IMR-90 (cell line): ENCODE measurements around the gene FOXP4.

Experiments used
- CEBPB ChIP-seq: IDR thresholded peaks from 2 replicates; pipeline ENCODE4 v1.6.1; 2012; ENCODE audit warnings: low read depth, low read length, improper control_type of control experiment
- POLR2A ChIP-seq: IDR thresholded peaks from 2 replicates; pipeline ENCODE4 v1.6.1; 2012; ENCODE audit warnings: mild to moderate bottlenecking, low read depth, low read length
- RCOR1 ChIP-seq: IDR thresholded peaks from 2 replicates; pipeline ENCODE4 v1.6.1; 2012; ENCODE audit warnings: mild to moderate bottlenecking, low read length, improper control_type of control experiment; ENCODE audit not compliant: insufficient replicate concordance
- TF ChIP-seq, protein P1 (sequence below): conservative IDR thresholded peaks from 2 replicates; pipeline ENCODE4 v1.5.1; 2012; ENCODE audit warnings: mild to moderate bottlenecking, low read depth, low read length, improper control_type of control experiment
- TF ChIP-seq, protein P2 (sequence below): fragments of 150-350 bp; IDR thresholded peaks from 2 replicates; pipeline ENCODE4 v1.6.1; 2016; ENCODE audit warnings: low read depth, mild to moderate bottlenecking, low read length, moderate library complexity, borderline replicate concordance
- TF ChIP-seq, protein P3 (sequence below): fragments of 150-350 bp; IDR thresholded peaks from 2 replicates; pipeline ENCODE4 v1.6.1; 2017; ENCODE audit warnings: mild to moderate bottlenecking, antibody characterized with exemption, low read length, low read depth

DNA sequence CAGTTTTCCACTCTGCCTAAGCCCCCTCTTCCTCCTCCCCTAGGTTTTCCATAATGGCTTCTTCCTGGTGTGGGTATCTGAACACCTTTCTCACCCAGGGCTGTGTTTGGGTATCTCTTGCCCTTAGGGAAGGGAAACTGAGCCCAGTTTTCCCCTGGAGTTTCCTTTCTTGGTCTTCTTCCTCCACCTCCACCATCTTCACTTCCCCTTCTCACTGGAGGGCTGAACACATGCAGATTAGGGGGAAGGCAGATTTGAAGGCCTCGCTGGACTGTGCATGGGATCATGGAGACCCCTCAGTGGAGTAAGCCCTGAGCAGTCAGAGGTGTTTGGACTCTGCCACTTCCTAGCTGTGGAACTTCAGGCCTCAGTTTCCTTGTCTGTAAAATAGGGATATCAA is 27.8 kb downstream of the FOXP4 start:
- TF ChIP-seq RCOR1 (no peak), CEBPB (no peak), POLR2A (no peak)
- TF ChIP-seq, protein P1, sequence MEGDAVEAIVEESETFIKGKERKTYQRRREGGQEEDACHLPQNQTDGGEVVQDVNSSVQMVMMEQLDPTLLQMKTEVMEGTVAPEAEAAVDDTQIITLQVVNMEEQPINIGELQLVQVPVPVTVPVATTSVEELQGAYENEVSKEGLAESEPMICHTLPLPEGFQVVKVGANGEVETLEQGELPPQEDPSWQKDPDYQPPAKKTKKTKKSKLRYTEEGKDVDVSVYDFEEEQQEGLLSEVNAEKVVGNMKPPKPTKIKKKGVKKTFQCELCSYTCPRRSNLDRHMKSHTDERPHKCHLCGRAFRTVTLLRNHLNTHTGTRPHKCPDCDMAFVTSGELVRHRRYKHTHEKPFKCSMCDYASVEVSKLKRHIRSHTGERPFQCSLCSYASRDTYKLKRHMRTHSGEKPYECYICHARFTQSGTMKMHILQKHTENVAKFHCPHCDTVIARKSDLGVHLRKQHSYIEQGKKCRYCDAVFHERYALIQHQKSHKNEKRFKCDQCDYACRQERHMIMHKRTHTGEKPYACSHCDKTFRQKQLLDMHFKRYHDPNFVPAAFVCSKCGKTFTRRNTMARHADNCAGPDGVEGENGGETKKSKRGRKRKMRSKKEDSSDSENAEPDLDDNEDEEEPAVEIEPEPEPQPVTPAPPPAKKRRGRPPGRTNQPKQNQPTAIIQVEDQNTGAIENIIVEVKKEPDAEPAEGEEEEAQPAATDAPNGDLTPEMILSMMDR, result no peak
- TF ChIP-seq, protein P2, sequence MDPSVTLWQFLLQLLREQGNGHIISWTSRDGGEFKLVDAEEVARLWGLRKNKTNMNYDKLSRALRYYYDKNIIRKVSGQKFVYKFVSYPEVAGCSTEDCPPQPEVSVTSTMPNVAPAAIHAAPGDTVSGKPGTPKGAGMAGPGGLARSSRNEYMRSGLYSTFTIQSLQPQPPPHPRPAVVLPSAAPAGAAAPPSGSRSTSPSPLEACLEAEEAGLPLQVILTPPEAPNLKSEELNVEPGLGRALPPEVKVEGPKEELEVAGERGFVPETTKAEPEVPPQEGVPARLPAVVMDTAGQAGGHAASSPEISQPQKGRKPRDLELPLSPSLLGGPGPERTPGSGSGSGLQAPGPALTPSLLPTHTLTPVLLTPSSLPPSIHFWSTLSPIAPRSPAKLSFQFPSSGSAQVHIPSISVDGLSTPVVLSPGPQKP, result no peak
- TF ChIP-seq, protein P3, sequence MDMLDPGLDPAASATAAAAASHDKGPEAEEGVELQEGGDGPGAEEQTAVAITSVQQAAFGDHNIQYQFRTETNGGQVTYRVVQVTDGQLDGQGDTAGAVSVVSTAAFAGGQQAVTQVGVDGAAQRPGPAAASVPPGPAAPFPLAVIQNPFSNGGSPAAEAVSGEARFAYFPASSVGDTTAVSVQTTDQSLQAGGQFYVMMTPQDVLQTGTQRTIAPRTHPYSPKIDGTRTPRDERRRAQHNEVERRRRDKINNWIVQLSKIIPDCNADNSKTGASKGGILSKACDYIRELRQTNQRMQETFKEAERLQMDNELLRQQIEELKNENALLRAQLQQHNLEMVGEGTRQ, result no peak
